H9 (cell line): ENCODE results near the gene SCLY. TPM values are rescaled to one million over a fixed set of nuclear protein-coding genes. Genes with fewer than 3 reads are reported as not detected.

Experiments used
- DNase-seq: peaks from one replicate; pipeline ENCODE4 v3.0.0-alpha.2; 2017
- H2AFZ ChIP-seq: one replicate; pipeline ENCODE4 v1.6.1; 2013; ENCODE audit warnings: mild to moderate bottlenecking, low read length, control low read depth, moderate library complexity
- H2AK5ac ChIP-seq: 2 replicates; pipeline ENCODE4 v1.6.1; 2013; ENCODE audit warnings: low read length, control low read depth, mixed read lengths; ENCODE audit not compliant: insufficient read length
- H2BK120ac ChIP-seq: one replicate; pipeline ENCODE4 v1.6.1; 2013; ENCODE audit warnings: low read depth, mild to moderate bottlenecking, low read length, control low read depth, inconsistent platforms; ENCODE audit not compliant: poor library complexity, severe bottlenecking
- H2BK12ac ChIP-seq: 2 replicates; pipeline ENCODE4 v1.6.1; 2013; ENCODE audit warnings: low read length, control low read depth, mixed read lengths, low read depth; ENCODE audit not compliant: insufficient read length
- H2BK15ac ChIP-seq: 2 replicates; pipeline ENCODE4 v1.6.1; 2013; ENCODE audit warnings: low read depth, low read length, control low read depth
- H2BK20ac ChIP-seq: one replicate; pipeline ENCODE4 v1.6.1; 2013; ENCODE audit warnings: low read depth, mild to moderate bottlenecking, low read length, control low read depth, inconsistent platforms; ENCODE audit not compliant: poor library complexity, severe bottlenecking
- H2BK5ac ChIP-seq: 2 replicates; pipeline ENCODE4 v1.6.1; 2013; ENCODE audit warnings: low read length, control low read depth, mixed read lengths; ENCODE audit not compliant: insufficient read length
- H3K14ac ChIP-seq: 2 replicates; pipeline ENCODE4 v1.6.1; 2013; ENCODE audit warnings: low read length, control low read depth; ENCODE audit not compliant: insufficient read depth
- H3K18ac ChIP-seq: 2 replicates; pipeline ENCODE4 v1.6.1; 2013; ENCODE audit warnings: low read depth, mild to moderate bottlenecking, mixed read lengths, low read length, control low read depth; ENCODE audit not compliant: insufficient read length
- H3K23ac ChIP-seq: 2 replicates; pipeline ENCODE4 v1.6.1; 2013; ENCODE audit warnings: low read length, control low read depth, mixed read lengths, low read depth; ENCODE audit not compliant: insufficient read length
- H3K23me2 ChIP-seq: 2 replicates; pipeline ENCODE4 v1.6.1; 2013; ENCODE audit warnings: low read depth, mild to moderate bottlenecking, mixed read lengths, low read length, control low read depth; ENCODE audit not compliant: insufficient read length, poor library complexity, severe bottlenecking
- H3K27ac ChIP-seq: 2 replicates; pipeline ENCODE4 v1.5.1; 2013; ENCODE audit warnings: low read length, control low read depth, mixed read lengths, low read depth; ENCODE audit not compliant: insufficient read length
- H3K27me3 ChIP-seq: 2 replicates; pipeline ENCODE4 v1.6.1; 2013; ENCODE audit warnings: low read length, control low read depth, inconsistent platforms; ENCODE audit not compliant: insufficient read depth
- H3K4ac ChIP-seq: 2 replicates; pipeline ENCODE4 v1.6.1; 2013; ENCODE audit warnings: low read depth, mild to moderate bottlenecking, control low read depth, inconsistent platforms, low read length, moderate library complexity
- H3K4me1 ChIP-seq: 2 replicates; pipeline ENCODE4 v1.6.1; 2013; ENCODE audit warnings: low read length, control low read depth, inconsistent platforms; ENCODE audit not compliant: insufficient read depth
- H3K4me2 ChIP-seq: 2 replicates; pipeline ENCODE4 v1.6.1; 2013; ENCODE audit warnings: low read length, control low read depth, mixed read lengths; ENCODE audit not compliant: insufficient read length, insufficient read depth
- H3K56ac ChIP-seq: 2 replicates; pipeline ENCODE4 v1.6.1; 2013; ENCODE audit warnings: low read depth, mild to moderate bottlenecking, mixed read lengths, low read length, control low read depth; ENCODE audit not compliant: insufficient read length
- H3K79me1 ChIP-seq: 2 replicates; pipeline ENCODE4 v1.6.1; 2013; ENCODE audit warnings: low read depth, mild to moderate bottlenecking, moderate library complexity, low read length, control low read depth, inconsistent platforms; ENCODE audit not compliant: insufficient read depth, poor library complexity, severe bottlenecking
- H3K79me2 ChIP-seq: 2 replicates; pipeline ENCODE4 v1.6.1; 2013; ENCODE audit warnings: low read length, control low read depth, inconsistent platforms; ENCODE audit not compliant: insufficient read depth
- H3K9ac ChIP-seq: 2 replicates; pipeline ENCODE4 v1.6.1; 2013; ENCODE audit warnings: low read length, control low read depth, mixed read lengths; ENCODE audit not compliant: insufficient read length; ENCODE audit errors: extremely low read depth
- H3K9me3 ChIP-seq: one replicate; pipeline ENCODE4 v1.6.1; 2013; ENCODE audit warnings: low read depth, low read length, inconsistent platforms; ENCODE audit not compliant: control insufficient read depth
- H3T11ph ChIP-seq: one replicate; pipeline ENCODE4 v1.6.1; 2013; ENCODE audit warnings: mild to moderate bottlenecking, low read length, control low read depth, inconsistent platforms
- H4K20me1 ChIP-seq: one replicate; pipeline ENCODE4 v1.6.1; 2013; ENCODE audit not compliant: control insufficient read depth, insufficient read length, insufficient read depth
- H4K5ac ChIP-seq: 2 replicates; pipeline ENCODE4 v1.6.1; 2013; ENCODE audit warnings: low read depth, mild to moderate bottlenecking, mixed read lengths, low read length, control low read depth; ENCODE audit not compliant: insufficient read length
- H4K8ac ChIP-seq: replicated peaks from 2 replicates; pipeline ENCODE4 v1.6.1; 2013; ENCODE audit warnings: low read length, control low read depth, mixed read lengths, low read depth; ENCODE audit not compliant: insufficient read length
- H4K91ac ChIP-seq: 2 replicates; pipeline ENCODE4 v1.6.1; 2013; ENCODE audit warnings: low read depth, mild to moderate bottlenecking, moderate library complexity, mixed read lengths, low read length, control low read depth; ENCODE audit not compliant: insufficient read length
- H3K27ac Mint-ChIP-seq, 3 experiments: 2 replicates in 2 of 3; 3 replicates in 1 of 3; pipeline ENCODE4 v1.8.0; 2020 to 2021; ENCODE audit warnings: mixed read lengths in 3 of 3, mild to moderate bottlenecking in 1 of 3, moderate library complexity in 1 of 3
- H3K27me3 Mint-ChIP-seq: 2 replicates; pipeline ENCODE4 v1.8.0; 2021; ENCODE audit warnings: low read depth, mild to moderate bottlenecking, moderate library complexity, mixed read lengths
- H3K36me3 Mint-ChIP-seq, 3 experiments: 2 replicates in 2 of 3; 3 replicates in 1 of 3; pipeline ENCODE4 v1.8.0; 2020 to 2021; ENCODE audit warnings: low read depth in 3 of 3, mixed read lengths in 3 of 3; ENCODE audit not compliant: insufficient read depth in 1 of 3
- H3K4me1 Mint-ChIP-seq, 2 experiments: 2 replicates each; pipeline ENCODE4 v1.8.0; 2020; ENCODE audit warnings: mixed read lengths in 2 of 2
- H3K4me3 Mint-ChIP-seq, 2 experiments: 2 replicates in 1 of 2; 3 replicates in 1 of 2; pipeline ENCODE4 v1.8.0; 2020 to 2021; ENCODE audit warnings: mild to moderate bottlenecking in 2 of 2, mixed read lengths in 2 of 2, moderate library complexity in 1 of 2
- H3K9me3 Mint-ChIP-seq, 2 experiments: 2 replicates in 1 of 2; 3 replicates in 1 of 2; pipeline ENCODE4 v1.8.0; 2020; ENCODE audit warnings: mild to moderate bottlenecking in 2 of 2, mixed read lengths in 2 of 2, moderate library complexity in 1 of 2
- WGBS: extraction: QIAGEN DNeasy Blood & Tissue Kit; methylation state at CpG from one replicate; pipeline ENCODE4 v1.1.7; 2013; ENCODE audit warnings: missing lambda C conversion rate, low lambda C conversion rate, mixed read lengths; ENCODE audit not compliant: insufficient read length; ENCODE audit errors: extremely low coverage; 5-methylcytosine and 5-hydroxymethylcytosine counted together
- total RNA-seq: library from RNA; stranded (reverse); gene quantifications from 2 replicates; pipeline ENCODE4 v1.2.1, GENCODE V29; 2021
- TF ChIP-seq, protein P1 (sequence below): fragments of 200-600 bp; sonication (generic); conservative IDR thresholded peaks from 3 replicates; pipeline ENCODE4 v1.8.0; 2021; ENCODE audit warnings: antibody characterized with exemption, mild to moderate bottlenecking

The SCLY gene
- total RNA-seq, 1 experiment from 2014 or later = 55.3 TPM

DNA sequence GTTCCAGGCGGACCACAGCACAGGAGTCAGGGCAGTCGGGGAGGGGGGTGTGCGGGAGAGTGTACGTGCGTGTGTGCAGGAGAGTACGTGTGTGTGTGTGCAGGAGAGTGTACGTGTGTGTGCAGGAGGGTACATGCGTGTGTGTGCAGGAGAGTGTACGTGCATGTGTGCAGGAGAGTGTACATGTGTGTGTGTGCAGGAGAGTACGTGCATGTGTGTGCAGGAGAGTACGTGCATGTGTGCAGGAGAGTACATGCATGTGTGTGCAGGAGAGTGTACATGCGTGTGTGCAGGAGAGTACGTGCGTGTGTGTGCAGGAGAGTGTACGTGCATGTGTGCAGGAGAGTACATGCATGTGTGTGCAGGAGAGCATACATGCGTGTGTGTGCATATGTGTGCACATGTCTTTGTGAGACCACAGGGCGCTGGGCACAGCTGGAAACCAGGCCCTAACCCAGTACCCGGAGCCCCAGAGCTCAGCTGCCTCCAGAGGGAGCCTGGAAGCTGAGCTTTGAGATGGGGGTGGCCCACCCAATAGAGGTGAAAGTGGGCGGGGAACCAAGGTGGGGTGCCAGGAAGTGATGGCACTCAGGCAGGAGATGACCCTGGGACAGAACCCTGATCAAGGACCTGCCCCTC lies 63.8 kb downstream of the SCLY start:
- H3K56ac ChIP-seq = no peak overlapping the region
- H3K4me3 Mint-ChIP-seq = no peak overlapping the region

More for the DNA sequence above, 63.8 kb downstream of the SCLY start:
- Mint-ChIP-seq H3K36me3 (no peaks in the 10 kb centered on the region), H3K27ac (peak overlapping the region in 1 of 3 experiments; percentile 72; a peak in 2 of 7 replicates), H3K9me3 (no peaks in the 10 kb centered on the region; a peak in 1 of 5 replicates), H3K4me1 (no peaks in the 10 kb centered on the region), H3K27me3 (peaks cover 3% of the 10 kb centered on the region)
- Histone ChIP-seq H2AK5ac (no peak overlapping the region), H3K4me2 (no peak overlapping the region), H2BK5ac (no peak overlapping the region), H3K79me1 (no peaks in the 10 kb centered on the region), H3K4me1 (no peaks in the 10 kb centered on the region), H3K9me3 (no peaks in the 10 kb centered on the region), H3K9ac (no peak overlapping the region), H3K27ac (no peak overlapping the region), H3K79me2 (no peaks in the 10 kb centered on the region), H4K91ac (no peak overlapping the region), H3K23ac (no peak overlapping the region), H4K5ac (no peak overlapping the region), H2BK120ac (no peak overlapping the region), H2BK15ac (no peak overlapping the region), H2BK20ac (no peak overlapping the region), H3K18ac (no peak overlapping the region), H3T11ph (no peak overlapping the region), H2AFZ (no peak overlapping the region), H2BK12ac (no peak overlapping the region), H3K4ac (no peak overlapping the region), H4K8ac (no peak overlapping the region), H4K20me1 (no peaks in the 10 kb centered on the region), H3K23me2 (no peaks in the 10 kb centered on the region), H3K27me3 (no peaks in the 10 kb centered on the region), H3K14ac (no peak overlapping the region)
- WGBS = no CpG with 5 or more reads among the region's 19 CpGs
- TF ChIP-seq, protein P1, sequence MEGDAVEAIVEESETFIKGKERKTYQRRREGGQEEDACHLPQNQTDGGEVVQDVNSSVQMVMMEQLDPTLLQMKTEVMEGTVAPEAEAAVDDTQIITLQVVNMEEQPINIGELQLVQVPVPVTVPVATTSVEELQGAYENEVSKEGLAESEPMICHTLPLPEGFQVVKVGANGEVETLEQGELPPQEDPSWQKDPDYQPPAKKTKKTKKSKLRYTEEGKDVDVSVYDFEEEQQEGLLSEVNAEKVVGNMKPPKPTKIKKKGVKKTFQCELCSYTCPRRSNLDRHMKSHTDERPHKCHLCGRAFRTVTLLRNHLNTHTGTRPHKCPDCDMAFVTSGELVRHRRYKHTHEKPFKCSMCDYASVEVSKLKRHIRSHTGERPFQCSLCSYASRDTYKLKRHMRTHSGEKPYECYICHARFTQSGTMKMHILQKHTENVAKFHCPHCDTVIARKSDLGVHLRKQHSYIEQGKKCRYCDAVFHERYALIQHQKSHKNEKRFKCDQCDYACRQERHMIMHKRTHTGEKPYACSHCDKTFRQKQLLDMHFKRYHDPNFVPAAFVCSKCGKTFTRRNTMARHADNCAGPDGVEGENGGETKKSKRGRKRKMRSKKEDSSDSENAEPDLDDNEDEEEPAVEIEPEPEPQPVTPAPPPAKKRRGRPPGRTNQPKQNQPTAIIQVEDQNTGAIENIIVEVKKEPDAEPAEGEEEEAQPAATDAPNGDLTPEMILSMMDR = no peak
- DNase-seq = no peak
